Measurements from ENCODE around the gene SLC26A1. TPM values are rescaled to one million over a fixed set of nuclear protein-coding genes. Genes with fewer than 3 reads are reported as not detected.

Gene SLC26A1
- total RNA-seq, 1 donor from 2014 or later = 2.6 TPM

GRCh38 chr4:950136-951020 is 42.8 kb downstream of the SLC26A1 start:
- TF ChIP-seq CTCF (IDR thresholded peaks at IDR 0.05; ENCODE audit: unreplicated experiment) = no peak
- Mint-ChIP-seq H3K27me3 (peaks cover under 1% of the 10 kb centered on the region), H3K4me3 (ENCODE audit: low read depth) (no peak overlapping the region), H3K36me3 (ENCODE audit: insufficient read depth) (no peaks in the 10 kb centered on the region), H3K9me3 (ENCODE audit: low read depth) (no peaks in the 10 kb centered on the region), H3K27ac (no peak overlapping the region), H3K4me1 (ENCODE audit: low read depth) (peaks cover 8% of the 10 kb centered on the region)
- no peak for DNase-seq (ENCODE audit: low spot score, unreplicated experiment)

GRCh38 chr4:949656-950055 is 43.5 kb downstream of the SLC26A1 start:
- H3K4me1 Mint-ChIP-seq (ENCODE audit: low read depth) = peaks cover 11% of the 10 kb centered on the region
- no peak overlapping the region for H3K27ac Mint-ChIP-seq
- peaks cover 4% of the 10 kb centered on the region for H3K27me3 Mint-ChIP-seq
- TF ChIP-seq CTCF (IDR thresholded peaks at IDR 0.05; ENCODE audit: unreplicated experiment) = no peak
- H3K4me3 Mint-ChIP-seq (ENCODE audit: low read depth) = no peak overlapping the region
- no peaks in the 10 kb centered on the region for H3K9me3 Mint-ChIP-seq (ENCODE audit: low read depth)
- no peaks in the 10 kb centered on the region for H3K36me3 Mint-ChIP-seq (ENCODE audit: insufficient read depth)
- no peak for DNase-seq (ENCODE audit: low spot score, unreplicated experiment)

DNA sequence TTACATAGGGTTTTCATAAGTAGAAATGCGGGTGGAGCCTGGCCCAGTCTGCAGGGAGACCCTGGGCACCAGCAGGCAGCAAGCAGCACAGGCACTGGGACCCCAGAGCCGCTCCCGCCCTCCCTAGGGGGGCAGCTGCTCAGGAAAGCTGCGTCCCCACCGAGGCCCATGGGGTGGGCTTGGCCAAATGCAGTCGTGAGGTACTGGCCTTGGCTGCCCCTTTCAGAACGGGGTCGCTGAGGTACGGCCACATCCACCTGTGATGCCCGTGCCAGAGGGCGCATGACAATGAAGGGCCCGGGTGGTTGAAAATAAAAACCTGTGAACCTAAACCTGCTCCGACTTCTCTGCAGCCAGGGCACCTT is 44.3 kb downstream of the SLC26A1 start:
- Mint-ChIP-seq H3K9me3 (ENCODE audit: low read depth) (no peaks in the 10 kb centered on the region), H3K4me1 (ENCODE audit: low read depth) (peaks cover 11% of the 10 kb centered on the region), H3K27ac (no peak overlapping the region), H3K27me3 (peaks cover 4% of the 10 kb centered on the region), H3K36me3 (ENCODE audit: insufficient read depth) (no peaks in the 10 kb centered on the region), H3K4me3 (ENCODE audit: low read depth) (no peak overlapping the region)
- no peak for DNase-seq (ENCODE audit: low spot score, unreplicated experiment)
- TF ChIP-seq CTCF (IDR thresholded peaks at IDR 0.05; ENCODE audit: unreplicated experiment) = no peak

- no peak for TF ChIP-seq CTCF (IDR thresholded peaks at IDR 0.05; ENCODE audit: unreplicated experiment)
- Mint-ChIP-seq H3K36me3 (ENCODE audit: insufficient read depth) (no peaks in the 10 kb centered on the region), H3K9me3 (ENCODE audit: low read depth) (no peaks in the 10 kb centered on the region), H3K4me1 (ENCODE audit: low read depth) (peaks cover 11% of the 10 kb centered on the region), H3K27me3 (peaks cover 4% of the 10 kb centered on the region), H3K27ac (no peak overlapping the region), H3K4me3 (ENCODE audit: low read depth) (no peak overlapping the region)
- peak; percentile 9 for DNase-seq (ENCODE audit: low spot score, unreplicated experiment)
These were observed 44.9 kb downstream of the SLC26A1 start for GRCh38 chr4:948101-948935.

- Mint-ChIP-seq H3K36me3 (ENCODE audit: insufficient read depth) (no peaks in the 10 kb centered on the region), H3K4me3 (ENCODE audit: low read depth) (no peak overlapping the region), H3K27me3 (peaks cover 4% of the 10 kb centered on the region), H3K9me3 (ENCODE audit: low read depth) (no peaks in the 10 kb centered on the region), H3K27ac (no peak overlapping the region), H3K4me1 (ENCODE audit: low read depth) (peaks cover 11% of the 10 kb centered on the region)
- no peak for TF ChIP-seq CTCF (IDR thresholded peaks at IDR 0.05; ENCODE audit: unreplicated experiment)
- DNase-seq (ENCODE audit: low spot score, unreplicated experiment) = no peak
These were observed 45.7 kb downstream of the SLC26A1 start for GRCh38 chr4:947491-947971.

All from progenitor cell of endocrine pancreas (in vitro differentiated cells).